Occipital lobe (tissue), 2 donors: Measurements from ENCODE around the gene NPFFR1. TPM values are rescaled to one million over a fixed set of nuclear protein-coding genes. Genes with fewer than 3 reads are reported as not detected.
"Not testable (repeated sequence)": the region's sequence is repeated elsewhere in the genome, so short reads cannot be mapped to it uniquely, and the experiment has no call there.

Experiments used
- DNase-seq: peaks from one replicate; lab custom pipeline; 2025; lab: John Stamatoyannopoulos, UW
- total RNA-seq: library from RNA; depleted of rRNA; stranded (reverse); fragments of >200 nt; gene quantifications from one replicate; pipeline ENCODE4 v1.2.3, GENCODE V29; 2014

The NPFFR1 gene
- total RNA-seq, 1 donor from 2014 or later, result 0.31 TPM

GRCh38 chr10:70257816-70258215 lies 26.0 kb downstream of the NPFFR1 start:
- not testable (repeated sequence) for DNase-seq

- no peak for DNase-seq
Observed at GRCh38 chr10:70256463-70256862, 27.3 kb downstream of the NPFFR1 start.

- no peak for DNase-seq
Observed at GRCh38 chr10:70255329-70256299, 28.2 kb downstream of the NPFFR1 start.

- DNase-seq, result no peak
Observed at GRCh38 chr10:70254778-70255328, 29.0 kb downstream of the NPFFR1 start.

GRCh38 chr10:70253878-70254765 lies 29.7 kb downstream of the NPFFR1 start:
- DNase-seq, result no peak

GRCh38 chr10:70250961-70251680 lies 32.7 kb downstream of the NPFFR1 start:
- DNase-seq, result peak; percentile 12

- no peak for DNase-seq
Observed at GRCh38 chr10:70247360-70247759, 36.4 kb downstream of the NPFFR1 start.

- DNase-seq, result no peak
Observed at GRCh38 chr10:70241081-70241480, 42.7 kb downstream of the NPFFR1 start.

GRCh38 chr10:70239986-70240385 lies 43.8 kb downstream of the NPFFR1 start:
- not testable (repeated sequence) for DNase-seq

GRCh38 chr10:70239077-70239976 lies 44.5 kb downstream of the NPFFR1 start:
- DNase-seq, result not testable (repeated sequence)

GRCh38 chr10:70237958-70238536 lies 45.8 kb downstream of the NPFFR1 start:
- not testable (repeated sequence) for DNase-seq

- DNase-seq, result no peak
Observed at GRCh38 chr10:70234668-70235447, 48.9 kb downstream of the NPFFR1 start.

GRCh38 chr10:70233939-70234300 lies 49.9 kb downstream of the NPFFR1 start:
- no peak for DNase-seq

GRCh38 chr10:70233109-70233938 lies 50.5 kb downstream of the NPFFR1 start, which contains the start of gene PPA1:
TSS of gene PPA1 (minus strand) at chr10:70233429. CDS start at chr10:70233327, 102 bp downstream.
- DNase-seq, result peak; percentile 97

GRCh38 chr10:70232859-70233108 lies 51.0 kb downstream of the NPFFR1 start:
- DNase-seq, result no peak

GRCh38 chr10:70232155-70232858 lies 51.5 kb downstream of the NPFFR1 start:
- no peak for DNase-seq

- DNase-seq, result no peak
Observed at GRCh38 chr10:70228491-70228890, 55.3 kb downstream of the NPFFR1 start.
